ENCODE results near the gene DNAH10.

GRCh38 chr12:123928274-123928865, 166.3 kb downstream of the DNAH10 start:
- TF ChIP-seq POLR2AphosphoS5 (IDR thresholded peaks at IDR 0.05; ENCODE audit: low read depth, low read length) (no peak), CTCF (IDR thresholded peaks at IDR 0.05) (no peak), REST (IDR thresholded peaks at IDR 0.05; ENCODE audit: insufficient read depth in 1 of 2, low read depth in 2 of 2, low read length in 1 of 2) (no peak), SIN3A (IDR thresholded peaks at IDR 0.05; ENCODE audit: borderline replicate concordance, insufficient read depth, low read depth, low read length) (no peak)
